Neural crest cell (in vitro differentiated cells): ENCODE measurements around the gene FBXL17. TPM values are rescaled to one million over a fixed set of nuclear protein-coding genes. Genes with fewer than 3 reads are reported as not detected.

ENCODE experiments used
- DNase-seq: peaks from one replicate; pipeline ENCODE4 v3.0.0; 2021; ENCODE audit warnings: low read depth, mixed read lengths, low spot score
- H3K27ac Mint-ChIP-seq: one replicate; pipeline ENCODE4 v1.8.0; 2021; ENCODE audit warnings: mild to moderate bottlenecking, mixed read lengths; ENCODE audit not compliant: unreplicated experiment
- H3K27me3 Mint-ChIP-seq: 2 replicates; pipeline ENCODE4 v1.8.0; 2021; ENCODE audit warnings: low read depth, mild to moderate bottlenecking, mixed read lengths
- H3K36me3 Mint-ChIP-seq: 2 replicates; pipeline ENCODE4 v1.8.0; 2021; ENCODE audit warnings: low read depth, mild to moderate bottlenecking, mixed read lengths
- H3K4me1 Mint-ChIP-seq: 2 replicates; pipeline ENCODE4 v1.8.0; 2021; ENCODE audit warnings: mixed read lengths
- H3K4me3 Mint-ChIP-seq: one replicate; pipeline ENCODE4 v1.8.0; 2021; ENCODE audit warnings: mild to moderate bottlenecking, mixed read lengths
- H3K9me3 Mint-ChIP-seq: 2 replicates; pipeline ENCODE4 v1.8.0; 2021; ENCODE audit warnings: mixed read lengths
- total RNA-seq: library from RNA; stranded (reverse); gene quantifications from 2 replicates; pipeline ENCODE4 v1.2.1, GENCODE V29; 2021
- TF ChIP-seq, protein P1 (sequence below): fragments of 200-600 bp; sonication (generic); conservative IDR thresholded peaks from 2 replicates; pipeline ENCODE4 v1.5.0; 2021; ENCODE audit warnings: antibody characterized with exemption, mild to moderate bottlenecking

Gene FBXL17
- total RNA-seq, 1 donor from 2014 or later = 17.8 TPM

DNA sequence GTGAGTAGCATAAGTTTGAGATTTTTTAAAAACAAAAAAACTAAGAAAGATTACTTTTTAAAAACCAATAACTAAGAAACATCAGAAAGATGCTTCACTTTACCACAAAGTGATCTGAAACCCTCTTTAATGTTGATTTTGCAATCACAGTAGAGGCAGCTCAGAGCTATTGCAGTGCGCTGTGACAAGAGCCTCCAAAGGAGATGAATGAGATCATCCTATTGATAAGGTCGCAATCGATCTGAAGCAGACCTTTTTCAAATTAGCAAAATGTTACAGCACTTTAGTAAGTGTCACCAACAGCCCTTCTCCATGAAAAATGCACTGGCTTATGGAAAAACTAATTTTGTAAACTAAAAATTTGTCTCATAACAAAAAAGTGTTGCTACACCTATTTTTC, 426.6 kb downstream of the FBXL17 start:
- no peak for DNase-seq
- Mint-ChIP-seq H3K4me3 (no peak overlapping the region), H3K36me3 (peaks cover 4% of the 10 kb centered on the region), H3K4me1 (peaks cover 18% of the 10 kb centered on the region), H3K27ac (no peak overlapping the region), H3K9me3 (no peaks in the 10 kb centered on the region), H3K27me3 (no peaks in the 10 kb centered on the region)
- TF ChIP-seq, protein P1, sequence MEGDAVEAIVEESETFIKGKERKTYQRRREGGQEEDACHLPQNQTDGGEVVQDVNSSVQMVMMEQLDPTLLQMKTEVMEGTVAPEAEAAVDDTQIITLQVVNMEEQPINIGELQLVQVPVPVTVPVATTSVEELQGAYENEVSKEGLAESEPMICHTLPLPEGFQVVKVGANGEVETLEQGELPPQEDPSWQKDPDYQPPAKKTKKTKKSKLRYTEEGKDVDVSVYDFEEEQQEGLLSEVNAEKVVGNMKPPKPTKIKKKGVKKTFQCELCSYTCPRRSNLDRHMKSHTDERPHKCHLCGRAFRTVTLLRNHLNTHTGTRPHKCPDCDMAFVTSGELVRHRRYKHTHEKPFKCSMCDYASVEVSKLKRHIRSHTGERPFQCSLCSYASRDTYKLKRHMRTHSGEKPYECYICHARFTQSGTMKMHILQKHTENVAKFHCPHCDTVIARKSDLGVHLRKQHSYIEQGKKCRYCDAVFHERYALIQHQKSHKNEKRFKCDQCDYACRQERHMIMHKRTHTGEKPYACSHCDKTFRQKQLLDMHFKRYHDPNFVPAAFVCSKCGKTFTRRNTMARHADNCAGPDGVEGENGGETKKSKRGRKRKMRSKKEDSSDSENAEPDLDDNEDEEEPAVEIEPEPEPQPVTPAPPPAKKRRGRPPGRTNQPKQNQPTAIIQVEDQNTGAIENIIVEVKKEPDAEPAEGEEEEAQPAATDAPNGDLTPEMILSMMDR = no peak

DNA sequence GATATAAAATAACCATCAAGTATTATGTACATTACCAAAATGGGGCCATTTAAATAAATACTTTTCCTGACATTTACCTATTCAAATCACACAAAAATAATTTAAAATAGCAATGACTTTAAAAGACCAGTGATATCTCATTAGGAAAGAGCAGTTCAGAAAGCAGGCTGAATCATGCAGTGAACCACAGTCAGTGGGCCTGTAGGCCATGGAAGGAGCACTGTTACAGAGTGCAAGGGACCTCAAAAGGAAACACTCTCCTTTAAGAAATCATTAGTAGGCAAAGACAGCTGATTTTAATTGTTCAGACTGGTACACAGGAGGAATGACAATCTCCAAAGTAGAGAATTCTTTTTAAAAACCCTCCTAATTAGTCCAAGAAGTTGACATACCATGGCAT, 427.6 kb downstream of the FBXL17 start:
- Mint-ChIP-seq H3K27ac (no peak overlapping the region), H3K4me3 (no peak overlapping the region), H3K4me1 (peaks cover 20% of the 10 kb centered on the region), H3K36me3 (peaks cover 4% of the 10 kb centered on the region), H3K27me3 (no peaks in the 10 kb centered on the region), H3K9me3 (no peaks in the 10 kb centered on the region)
- no peak for DNase-seq
- TF ChIP-seq, protein P1 = no peak

DNA sequence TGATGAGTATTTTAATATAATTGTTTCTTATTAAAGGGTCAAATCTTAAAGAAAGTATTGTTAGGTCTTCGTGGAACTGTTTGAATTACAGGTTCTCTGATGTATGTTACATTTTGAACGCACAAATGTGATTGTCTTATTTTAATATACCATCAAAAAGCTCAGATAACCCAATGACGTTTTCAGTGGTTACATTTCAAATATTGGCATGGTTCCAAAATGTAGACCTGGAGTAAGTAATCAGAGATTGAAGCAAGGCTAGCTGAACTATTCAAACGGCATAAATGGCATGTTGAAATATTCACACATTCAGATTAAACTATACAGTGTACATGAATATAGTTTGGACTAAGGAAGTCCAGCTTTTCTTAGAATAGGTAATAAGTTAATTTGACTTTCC, 429.4 kb downstream of the FBXL17 start:
- no peak overlapping the region for H3K4me3 Mint-ChIP-seq
- H3K27me3 Mint-ChIP-seq = no peaks in the 10 kb centered on the region
- peaks cover 25% of the 10 kb centered on the region for H3K4me1 Mint-ChIP-seq
- no peaks in the 10 kb centered on the region for H3K9me3 Mint-ChIP-seq
- TF ChIP-seq, protein P1 = no peak
- H3K27ac Mint-ChIP-seq = no peak overlapping the region
- H3K36me3 Mint-ChIP-seq = peaks cover 4% of the 10 kb centered on the region
- DNase-seq = no peak

DNA sequence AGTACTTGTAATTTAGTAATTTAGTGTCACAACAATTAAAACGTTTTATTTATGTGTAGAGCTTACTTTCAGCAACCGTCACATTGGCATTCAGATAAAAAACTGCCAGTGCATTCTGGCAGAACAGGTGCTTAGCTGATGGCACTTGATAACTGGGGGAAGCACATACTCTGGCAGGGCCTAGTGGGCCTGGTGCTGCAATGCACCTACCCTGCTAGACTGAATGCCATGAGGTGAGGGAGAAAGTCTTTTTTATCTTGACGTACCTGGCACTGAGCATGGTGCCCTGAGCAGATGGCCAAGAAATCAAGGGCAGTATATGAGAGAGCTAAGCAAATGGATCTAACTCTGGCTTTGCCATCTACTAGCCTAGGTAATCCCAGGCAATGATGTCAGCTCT, 430.6 kb downstream of the FBXL17 start:
- H3K27ac Mint-ChIP-seq = no peak overlapping the region

DNA sequence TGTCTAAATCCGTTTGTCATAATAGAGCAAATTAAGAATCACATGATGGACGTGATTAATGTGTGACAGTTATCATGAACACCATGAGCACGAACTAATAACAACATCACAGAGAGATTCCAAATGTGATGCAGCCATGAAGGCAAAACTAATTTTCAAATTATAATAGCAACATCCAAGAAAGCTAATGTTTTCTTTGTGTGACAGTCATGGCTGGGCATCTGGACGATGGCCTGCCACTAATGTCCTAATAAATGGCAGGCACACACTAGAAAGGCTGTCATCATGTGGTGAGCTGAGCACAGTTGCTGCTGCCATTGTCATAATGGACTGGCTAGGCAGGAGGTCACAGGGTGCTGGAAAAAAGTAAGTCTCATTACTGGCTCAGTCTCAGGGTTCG, 431.1 kb downstream of the FBXL17 start:
- DNase-seq = no peak
- H3K36me3 Mint-ChIP-seq = peaks cover 4% of the 10 kb centered on the region
- TF ChIP-seq, protein P1 = no peak
- no peaks in the 10 kb centered on the region for H3K9me3 Mint-ChIP-seq
- H3K27ac Mint-ChIP-seq = no peak overlapping the region
- peaks cover 16% of the 10 kb centered on the region for H3K4me1 Mint-ChIP-seq
- no peak overlapping the region for H3K4me3 Mint-ChIP-seq
- H3K27me3 Mint-ChIP-seq = no peaks in the 10 kb centered on the region

More for the DNA sequence above, 430.6 kb downstream of the FBXL17 start:
- Mint-ChIP-seq H3K4me1 (peaks cover 17% of the 10 kb centered on the region), H3K9me3 (no peaks in the 10 kb centered on the region), H3K27me3 (no peaks in the 10 kb centered on the region), H3K4me3 (no peak overlapping the region), H3K36me3 (peaks cover 4% of the 10 kb centered on the region)
- DNase-seq = no peak
- TF ChIP-seq, protein P1 = no peak
